CD4-positive, alpha-beta T cell treated with Interferon gamma for 1 hour (primary cell): ENCODE results near the gene TRIM44.
"Not testable (repeated sequence)": the region's sequence is repeated elsewhere in the genome, so short reads cannot be mapped to it uniquely, and the experiment has no call there.

Experiments
- DNase-seq: peaks from one replicate; pipeline ENCODE4 v3.0.0-alpha.2; 2020

TRIM44 gene

GRCh38 chr11:35761899-35762298 lies 99.3 kb downstream of the TRIM44 start:
- DNase-seq: no peak

DNA sequence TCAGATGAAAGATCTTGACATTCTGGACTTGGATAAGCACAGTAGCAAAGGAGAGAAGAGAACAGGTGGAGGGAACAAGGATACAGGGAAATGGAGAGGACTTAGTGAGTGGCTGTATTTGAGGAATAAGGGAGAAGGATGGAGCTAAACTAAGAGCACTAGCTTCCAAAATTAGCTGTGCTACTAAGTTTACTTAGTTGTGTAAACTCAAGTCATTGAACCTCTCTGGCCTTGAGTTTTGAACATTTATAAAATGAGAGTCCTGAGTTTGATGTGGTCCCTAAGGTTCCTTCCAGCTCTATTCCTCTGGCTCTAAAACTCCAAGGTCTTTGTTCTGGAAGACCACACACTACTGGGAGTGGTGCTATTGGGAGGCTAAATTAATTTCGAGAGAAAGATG lies 100.7 kb downstream of the TRIM44 start:
- DNase-seq: no peak

GRCh38 chr11:35763765-35764164 lies 101.2 kb downstream of the TRIM44 start:
- no peak for DNase-seq

DNA sequence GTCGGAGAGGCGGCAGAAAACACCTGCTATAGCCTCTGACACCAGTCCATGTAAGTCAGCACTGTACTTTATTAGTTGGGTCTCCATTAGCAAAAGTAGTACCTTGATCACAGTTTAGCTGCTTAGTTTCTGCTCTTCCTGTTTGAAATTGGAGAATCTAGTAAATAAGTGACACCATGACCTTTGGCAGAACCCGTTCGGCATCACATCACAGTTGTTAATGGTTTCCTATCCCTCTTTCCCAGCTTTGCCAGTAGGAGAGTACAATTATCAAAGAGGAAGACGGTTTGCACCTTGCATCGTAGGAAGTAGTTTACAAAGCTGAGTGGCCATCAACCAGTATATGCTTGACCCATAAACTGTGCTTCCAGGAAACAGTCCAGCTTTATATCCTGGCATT lies 101.8 kb downstream of the TRIM44 start:
- DNase-seq: no peak

DNA sequence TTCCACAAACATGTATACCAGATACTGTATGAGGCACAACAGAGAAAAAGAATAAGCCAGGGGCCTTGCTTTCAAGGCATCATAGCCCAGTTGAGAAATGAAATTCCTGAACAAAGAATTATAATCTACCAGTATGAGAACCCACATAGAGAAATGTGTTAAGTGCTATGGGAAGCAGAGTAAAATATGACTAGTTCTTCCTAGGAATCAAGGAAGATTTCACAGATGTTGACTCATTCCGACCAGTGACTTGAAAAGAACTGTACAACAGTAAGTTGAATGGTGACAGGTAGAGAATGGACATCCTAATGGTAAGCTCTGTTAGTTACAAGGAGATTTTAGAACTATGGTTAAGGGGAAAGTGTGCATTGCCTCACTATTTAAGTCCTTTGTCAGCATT lies 102.6 kb downstream of the TRIM44 start:
- DNase-seq: no peak

DNA sequence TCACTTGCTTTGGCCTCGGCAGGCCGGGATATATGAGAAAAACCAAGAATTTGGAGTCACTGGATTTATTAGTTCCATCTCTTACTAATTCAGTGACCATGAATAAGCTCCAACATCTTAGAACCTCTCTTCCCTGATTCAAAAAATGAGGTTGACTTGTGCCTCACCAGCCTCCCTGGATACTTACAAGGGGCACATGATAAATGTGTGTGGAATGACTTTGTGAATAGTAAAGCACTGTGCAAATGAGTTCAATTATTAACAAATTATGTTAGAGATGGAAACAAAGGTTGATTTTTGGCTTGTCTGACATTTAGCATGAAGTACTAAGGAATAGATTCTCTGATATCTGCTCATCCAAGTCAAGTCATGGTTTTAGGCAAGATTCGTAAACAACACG lies 104.1 kb downstream of the TRIM44 start:
- no peak for DNase-seq

- not testable (repeated sequence) for DNase-seq
Measured at GRCh38 chr11:35770425-35770824, 107.8 kb downstream of the TRIM44 start.

DNA sequence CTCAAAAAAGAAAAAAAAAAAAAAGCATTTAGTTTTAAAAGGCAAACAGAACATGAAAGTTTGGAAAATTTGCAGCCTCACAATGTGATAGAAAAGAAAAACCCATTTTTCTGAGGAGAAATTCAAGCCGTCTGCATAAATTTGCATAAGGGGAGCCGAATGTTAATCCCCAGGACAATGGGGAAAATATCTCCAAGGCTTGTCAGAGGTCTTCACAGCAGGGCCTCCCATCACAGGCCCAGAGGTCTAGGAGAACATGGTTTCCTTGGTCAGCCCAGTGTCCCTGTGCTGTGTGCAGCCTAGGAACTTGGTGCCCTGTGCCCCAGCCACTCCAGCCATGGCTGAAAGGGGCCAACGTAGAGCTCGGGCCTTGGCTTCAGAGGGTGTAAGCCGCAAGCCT lies 109.1 kb downstream of the TRIM44 start:
- DNase-seq: no peak

GRCh38 chr11:35777241-35777640 lies 114.7 kb downstream of the TRIM44 start:
- not testable (repeated sequence) for DNase-seq

DNA sequence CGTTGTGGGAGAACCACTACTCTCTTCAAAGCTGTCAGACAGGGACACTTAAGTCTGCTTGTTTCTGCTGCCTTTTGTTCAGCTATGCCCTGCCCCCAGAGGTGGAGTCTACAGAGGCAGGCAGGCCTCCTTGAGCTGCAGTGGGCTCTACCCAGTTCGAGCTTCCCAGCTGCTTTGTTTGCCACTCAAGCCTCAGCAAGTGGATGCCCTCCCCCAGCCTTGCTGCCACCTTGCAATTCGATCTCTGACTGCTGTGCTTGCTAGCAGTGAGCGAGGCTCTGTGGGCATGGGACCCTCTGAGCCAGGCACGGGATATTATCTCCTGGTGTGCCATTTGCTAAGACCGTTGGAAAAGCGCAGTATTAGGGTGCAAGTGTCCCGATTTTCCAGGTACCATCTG lies 116.4 kb downstream of the TRIM44 start:
- DNase-seq: not testable (repeated sequence)

GRCh38 chr11:35779409-35779808 lies 116.8 kb downstream of the TRIM44 start:
- DNase-seq: no peak

DNA sequence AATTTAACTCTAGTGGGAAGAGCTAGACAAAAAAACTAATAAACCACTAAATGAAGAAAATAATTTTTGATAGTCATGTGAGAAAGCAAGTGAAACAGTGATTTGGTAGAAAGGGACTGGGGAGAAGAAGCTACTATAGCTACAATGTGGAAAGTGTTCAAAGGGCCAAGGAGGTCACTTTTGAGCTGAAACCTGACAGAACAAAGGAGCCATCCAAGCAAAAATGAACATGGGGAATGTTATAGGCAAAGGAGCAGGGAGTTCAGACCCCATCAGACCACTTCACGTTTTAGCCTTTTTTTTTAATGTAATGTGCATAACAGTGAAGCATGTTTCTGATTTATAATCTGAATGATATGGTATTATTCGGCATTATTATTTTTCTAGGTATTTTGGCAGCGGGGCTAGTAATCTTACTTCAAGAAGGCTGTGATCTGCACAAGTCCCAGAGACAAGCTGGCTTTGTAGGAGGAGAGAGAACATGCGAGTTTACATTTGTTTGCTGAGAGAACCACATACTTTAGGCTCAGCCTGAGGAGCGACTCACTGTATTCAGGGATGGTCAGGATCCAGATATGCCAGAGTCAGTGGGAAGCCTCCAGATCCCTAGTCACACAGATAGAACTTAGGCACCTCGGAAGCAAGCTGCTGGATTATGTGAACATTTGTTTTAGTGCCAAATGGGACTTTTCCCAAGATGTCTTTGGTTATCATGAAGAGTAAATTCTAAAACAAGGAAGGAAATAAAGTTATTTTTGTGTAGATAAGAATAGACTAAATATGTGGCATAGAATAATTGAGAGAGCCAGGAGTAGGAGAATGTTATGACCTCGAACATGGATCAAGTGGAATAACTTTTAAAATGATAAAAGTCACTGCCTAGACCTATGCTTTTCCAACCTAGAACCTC lies 118.6 kb downstream of the TRIM44 start:
- DNase-seq: no peak

- DNase-seq: no peak
Measured at GRCh38 chr11:35781861-35782470, 119.4 kb downstream of the TRIM44 start.

- no peak for DNase-seq
Measured at GRCh38 chr11:35783809-35784208, 121.2 kb downstream of the TRIM44 start.

DNA sequence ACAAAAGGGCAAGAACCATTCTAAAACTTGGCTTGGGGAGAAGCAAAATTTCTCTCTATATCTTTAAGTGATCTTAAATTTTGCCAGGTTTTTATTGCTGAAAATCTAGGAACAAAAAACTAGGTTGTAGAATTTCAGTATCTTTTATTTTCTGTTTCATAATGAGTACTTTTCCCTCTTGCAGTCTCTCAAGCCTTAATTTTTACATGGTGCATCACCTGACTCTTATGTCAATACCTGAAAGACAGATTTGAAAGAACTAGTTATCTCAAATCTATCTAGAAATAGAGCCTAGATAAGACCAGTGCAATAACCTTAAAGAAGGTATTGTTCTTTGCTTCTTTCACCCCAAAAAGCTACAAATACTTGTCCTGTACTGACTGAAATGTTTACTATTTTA lies 122.1 kb downstream of the TRIM44 start:
- no peak for DNase-seq

- DNase-seq: no peak
Measured at GRCh38 chr11:35785287-35786167, 123.0 kb downstream of the TRIM44 start.

GRCh38 chr11:35786188-35786587 lies 123.6 kb downstream of the TRIM44 start:
- DNase-seq: no peak

DNA sequence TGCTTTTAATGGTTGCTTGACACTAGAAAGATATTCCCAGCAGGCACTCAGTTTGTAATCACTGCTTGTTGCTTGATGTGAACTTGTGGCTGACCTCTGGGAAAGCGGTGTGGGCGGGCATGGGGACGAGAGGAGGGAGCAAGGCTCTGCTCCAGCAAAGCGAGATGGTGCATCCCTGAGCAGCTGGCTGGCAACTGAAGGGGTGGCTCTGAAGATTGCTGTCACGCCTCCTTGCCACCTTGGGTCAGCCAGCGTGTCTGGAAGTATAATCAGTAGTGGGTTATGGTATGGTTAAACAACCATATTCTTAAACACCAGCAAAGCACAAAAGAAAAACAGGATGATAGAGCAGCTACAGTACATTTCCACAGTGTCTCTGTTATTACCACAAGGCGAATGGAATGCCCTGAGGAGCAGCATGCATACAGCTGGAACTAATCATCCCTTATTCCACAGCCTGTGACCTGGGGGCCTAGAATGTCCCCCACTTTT lies 124.5 kb downstream of the TRIM44 start:
- DNase-seq: no peak

GRCh38 chr11:35787626-35788025 lies 125.1 kb downstream of the TRIM44 start:
- no peak for DNase-seq

DNA sequence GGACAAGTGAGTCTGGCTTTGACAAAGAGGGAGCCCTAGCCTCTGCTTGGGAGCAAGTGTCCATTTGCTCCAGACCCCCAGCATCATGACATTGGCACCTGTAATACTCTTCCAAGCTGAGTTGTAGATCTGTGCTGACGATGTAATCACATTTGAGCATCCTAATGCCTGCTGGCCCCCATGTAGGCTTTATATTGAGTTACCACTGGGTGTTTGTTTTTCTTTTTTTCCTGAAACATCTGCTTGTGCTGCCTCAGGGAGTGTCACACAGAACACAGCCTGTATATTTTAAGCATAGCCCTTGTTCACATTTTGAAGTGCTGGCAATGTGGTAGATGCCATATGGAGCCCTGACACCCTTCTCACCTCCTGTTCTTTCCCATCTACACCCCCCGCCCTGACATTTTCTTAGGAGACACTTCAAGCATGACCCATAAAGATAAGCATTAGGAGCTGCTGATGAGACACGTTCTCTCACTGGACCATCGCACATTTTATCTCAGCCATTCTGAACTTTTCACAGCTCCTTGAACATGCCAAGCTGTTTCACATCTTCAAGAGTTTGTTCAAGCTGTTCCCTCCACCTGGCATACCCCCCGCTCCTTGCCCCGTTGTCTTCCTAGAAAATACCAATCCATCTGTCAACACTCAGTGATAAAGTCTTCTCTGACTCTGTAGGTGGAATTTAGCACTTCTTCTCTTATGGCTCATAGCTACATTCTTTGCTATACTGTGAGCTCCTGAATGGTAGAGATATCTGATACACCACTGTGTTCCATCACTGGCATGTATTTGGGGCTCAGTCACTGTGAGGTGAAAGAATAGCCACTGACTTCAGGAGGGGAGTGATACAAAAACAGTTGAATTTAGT lies 128.7 kb downstream of the TRIM44 start:
- no peak for DNase-seq

- no peak for DNase-seq
Measured at GRCh38 chr11:35792148-35792845, 129.7 kb downstream of the TRIM44 start.

DNA sequence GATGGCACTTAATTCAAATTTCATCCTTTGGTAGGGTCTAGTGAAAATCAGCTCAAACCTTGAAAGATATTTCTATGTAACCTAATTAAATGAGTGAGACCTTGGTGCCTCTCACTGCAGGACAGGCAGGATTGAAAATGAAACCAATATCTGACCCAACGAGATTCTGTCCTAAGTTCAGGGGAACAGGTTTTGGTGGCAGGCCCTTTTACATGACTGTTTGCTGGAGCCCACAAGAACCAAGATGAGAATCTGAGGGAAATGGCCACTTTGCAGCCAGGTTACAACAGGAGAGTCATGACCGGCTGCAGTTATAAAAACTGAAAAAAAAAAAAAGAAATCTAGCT lies 130.2 kb downstream of the TRIM44 start:
- DNase-seq: no peak
